Measurements from ENCODE around the gene MAPK12. TPM values are rescaled to one million over a fixed set of nuclear protein-coding genes. Genes with fewer than 3 reads are reported as not detected.
A peak's percentile ranks its signal among the peaks of the same experiment; 100 is the strongest.

MAPK12 gene
- total and polyA plus RNA-seq, 2 donors (not counting 3 experiments of a cell fraction or from before 2014, with no cell fraction given): 72.3 to 86.8 TPM

GRCh38 chr22:50251477-50252081, 9.9 kb downstream of the MAPK12 start:
- Histone ChIP-seq H3K27me3 (ENCODE audit: control insufficient read depth in 2 of 2, insufficient read depth in 2 of 2, low read length in 2 of 2) (no peaks in the 10 kb centered on the region), H3K36me3 (ENCODE audit: control insufficient read depth in 2 of 2, extremely low read depth in 1 of 2, insufficient read depth in 2 of 2, low read length in 2 of 2) (peaks cover 0 to 27% of the 10 kb centered on the region in 2 experiments), H3K9me3 (replicated peaks; ENCODE audit: control insufficient read depth, insufficient read depth, low read length) (no peaks in the 10 kb centered on the region), H3K79me2 (ENCODE audit: control insufficient read depth, insufficient read depth, low read length) (no peaks in the 10 kb centered on the region), H4K20me1 (replicated peaks; ENCODE audit: control insufficient read depth, extremely low read depth, insufficient read depth, low read length) (no peaks in the 10 kb centered on the region), H3K4me2 (ENCODE audit: insufficient read depth, low read length) (peak overlapping the region; percentile 82), H3K9me1 (replicated peaks; ENCODE audit: control insufficient read depth, extremely low read depth, insufficient read depth, low read length) (no peaks in the 10 kb centered on the region), H3K4me1 (ENCODE audit: control insufficient read depth, extremely low read depth, insufficient read depth, low read length) (peaks cover 11% of the 10 kb centered on the region), H3K9ac (replicated peaks; ENCODE audit: extremely low read depth, insufficient read depth, low read length) (no peak overlapping the region), H3K4me3 (replicated peaks in 1 of 3; ENCODE audit: insufficient read depth in 1 of 3, low read depth in 1 of 3, low read length in 3 of 3) (peak overlapping the region in 2 of 3 experiments; percentile 73 to 74), H3K27ac (ENCODE audit: insufficient read depth, low read depth, low read length) (no peak overlapping the region), H2AFZ (ENCODE audit: low read depth, low read length) (peak overlapping the region; percentile 24)
- FAIRE-seq (no peak), DNase-seq (ENCODE audit: low read depth, low spot score) (no peak)
- no TSS peak for BruUV-seq (replicated peaks)
- CTCF ChIA-PET: interaction anchor here (0.8 to 4.2 kb wide), 12 partner anchors 9 to 274 kb away, joined by 3 to 60 read pairs (median 9); partner anchors contain the start of genes DENND6B, MAPK12 and SCO2
- intact Hi-C loops (cut with micrococcal nuclease): loop anchor here (1.0 kb wide), 4 partner anchors 19 to 247 kb away; partner anchors contain the start of genes DENND6B and MAPK11
- no peak for TF ChIP-seq MYC (IDR thresholded peaks at IDR 0.05; ENCODE audit: low read depth, low read length)
- peak; percentile 0 for TF ChIP-seq POLR2AphosphoS5 (IDR thresholded peaks at IDR 0.05; ENCODE audit: insufficient read depth, low read depth, low read length)
- POLR2A ChIA-PET: no interaction called here
- dilution Hi-C loops (cut with MboI; ENCODE audit: extremely low pct_ligation_motif_present, low sequenced_read_pairs): no loop called here

GRCh38 chr22:50250555-50251476, 10.7 kb downstream of the MAPK12 start, which contains the start of gene HDAC10:
Gene HDAC10 (minus strand): TSS chr22:50251265. CDS start chr22:50251032, 233 bp downstream.
- H3K79me2 ChIP-seq (ENCODE audit: control insufficient read depth, insufficient read depth, low read length): peaks cover 2% of the 10 kb centered on the region
- FAIRE-seq (peak; percentile 89), DNase-seq (ENCODE audit: low read depth, low spot score) (peak; percentile 76)
- H3K27ac ChIP-seq (ENCODE audit: insufficient read depth, low read depth, low read length): peak within 1 kb of the TSS; percentile 26
- H3K4me2 ChIP-seq (ENCODE audit: insufficient read depth, low read length): peak within 1 kb of the TSS; percentile 82
- H2AFZ ChIP-seq (ENCODE audit: low read depth, low read length): peak within 1 kb of the TSS; percentile 72
- dilution Hi-C loops (cut with MboI; ENCODE audit: extremely low pct_ligation_motif_present, low sequenced_read_pairs): no loop called here
- no peaks in the 10 kb centered on the region for H3K9me3 ChIP-seq (replicated peaks; ENCODE audit: control insufficient read depth, insufficient read depth, low read length)
- H3K36me3 ChIP-seq (ENCODE audit: control insufficient read depth in 2 of 2, extremely low read depth in 1 of 2, insufficient read depth in 2 of 2, low read length in 2 of 2): peaks cover 0 to 24% of the 10 kb centered on the region in 2 experiments
- no peaks in the 10 kb centered on the region for H4K20me1 ChIP-seq (replicated peaks; ENCODE audit: control insufficient read depth, extremely low read depth, insufficient read depth, low read length)
- TSS peak; percentile 7 for BruUV-seq (replicated peaks)
- peaks cover 13% of the 10 kb centered on the region for H3K4me1 ChIP-seq (ENCODE audit: control insufficient read depth, extremely low read depth, insufficient read depth, low read length)
- intact Hi-C loops (cut with micrococcal nuclease): loop anchor here (1.0 kb wide), 1 partner anchor 19 kb away; the partner anchor contains the start of gene MAPK11
- no peaks in the 10 kb centered on the region for H3K27me3 ChIP-seq (ENCODE audit: control insufficient read depth in 2 of 2, insufficient read depth in 2 of 2, low read length in 2 of 2)
- H3K9me1 ChIP-seq (replicated peaks; ENCODE audit: control insufficient read depth, extremely low read depth, insufficient read depth, low read length): no peaks in the 10 kb centered on the region
- TF ChIP-seq POLR2AphosphoS5 (IDR thresholded peaks at IDR 0.05; ENCODE audit: insufficient read depth, low read depth, low read length): peak; percentile 78
- peak; percentile 68 for TF ChIP-seq POLR2A (IDR thresholded peaks at IDR 0.05; ENCODE audit: low read depth, low read length)
- TF ChIP-seq JUN (IDR thresholded peaks at IDR 0.05; ENCODE audit: borderline replicate concordance, insufficient read depth, insufficient read length, low read depth): no peak
- no peak for TF ChIP-seq CTCF (IDR thresholded peaks at IDR 0.05; ENCODE audit: extremely low read depth in 1 of 2, insufficient read depth in 1 of 2, low read depth in 1 of 2, low read length in 2 of 2)
- TF ChIP-seq EZH2 (IDR thresholded peaks at IDR 0.05; ENCODE audit: borderline replicate concordance, low read depth, low read length, severe bottlenecking): no peak
- H3K9ac ChIP-seq (replicated peaks; ENCODE audit: extremely low read depth, insufficient read depth, low read length): peak within 1 kb of the TSS; percentile 69
- POLR2A ChIA-PET: interaction anchor here (0.6 kb wide), 1 partner anchor 113 kb away, joined by 5 read pairs; no protein-coding TSS in a partner anchor
- CTCF ChIA-PET: interaction anchor here (0.8 to 4.2 kb wide), 9 partner anchors 8 to 247 kb away, joined by 3 to 60 read pairs (median 9); partner anchors contain the start of genes DENND6B and MAPK12
- peak within 1 kb of the TSS; percentile 73 to 74 (median 74) for H3K4me3 ChIP-seq (replicated peaks in 1 of 3; ENCODE audit: insufficient read depth in 1 of 3, low read depth in 1 of 3, low read length in 3 of 3)

All from endothelial cell of umbilical vein (primary cell).